Stimulated activated CD4-positive, alpha-beta T cell treated with anti-CD3 and anti-CD28 coated beads, Interleukin-12 subunit alpha, Interleukin-12 subunit beta, amount 100 ng/mL, for 48 hours (primary cell): ENCODE results near the gene PNLIPRP1.
A peak's percentile ranks its signal among the peaks of the same experiment; 100 is the strongest.

Experiments
- DNase-seq, 3 donors: peaks; one replicate each; pipeline ENCODE4 v3.0.0-alpha.2; 2020; ENCODE audit warnings: low read depth in 2 of 3, low spot score in 1 of 3

PNLIPRP1 gene

DNA sequence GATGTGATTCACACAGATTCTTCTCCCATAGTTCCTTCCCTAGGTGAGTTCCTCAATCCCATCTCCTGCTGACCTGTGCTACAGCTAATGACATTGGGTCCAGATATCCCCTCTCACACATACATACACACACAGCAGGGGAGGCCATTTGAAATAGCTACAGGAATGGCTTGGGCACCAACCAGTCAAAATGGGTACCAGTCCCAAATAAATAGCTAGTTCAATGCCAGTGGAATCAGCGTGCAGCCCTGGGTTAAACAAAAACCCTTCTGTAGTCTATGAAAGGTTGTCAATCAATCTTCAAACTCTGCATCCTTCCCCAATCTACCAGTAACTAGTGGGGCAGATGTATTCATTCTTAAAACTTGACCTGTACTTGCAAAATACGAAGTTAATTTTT lies 39.3 kb downstream of the PNLIPRP1 start:
- DNase-seq, result no peak

DNA sequence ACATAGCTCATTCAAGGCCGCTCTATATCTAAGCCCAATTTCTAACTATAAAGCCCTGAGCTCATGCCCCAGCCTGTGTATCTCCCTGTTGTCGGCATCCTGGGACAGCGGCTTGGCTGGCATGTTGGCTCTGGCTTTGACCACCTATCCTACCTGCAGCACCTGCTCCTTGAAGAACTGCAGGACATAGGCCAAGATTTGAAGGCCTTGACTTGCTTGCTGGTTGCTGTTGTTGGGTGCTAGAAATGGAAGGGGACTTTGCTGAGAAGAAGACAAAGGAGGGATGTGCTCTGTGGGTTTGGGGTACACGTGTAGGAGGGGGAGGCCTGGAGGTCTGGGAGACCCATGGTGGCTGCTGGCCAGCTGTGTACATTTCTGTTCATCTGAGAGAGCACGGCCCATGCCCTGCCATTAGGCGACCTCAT lies 41.1 kb downstream of the PNLIPRP1 start:
- no peak for DNase-seq

DNA sequence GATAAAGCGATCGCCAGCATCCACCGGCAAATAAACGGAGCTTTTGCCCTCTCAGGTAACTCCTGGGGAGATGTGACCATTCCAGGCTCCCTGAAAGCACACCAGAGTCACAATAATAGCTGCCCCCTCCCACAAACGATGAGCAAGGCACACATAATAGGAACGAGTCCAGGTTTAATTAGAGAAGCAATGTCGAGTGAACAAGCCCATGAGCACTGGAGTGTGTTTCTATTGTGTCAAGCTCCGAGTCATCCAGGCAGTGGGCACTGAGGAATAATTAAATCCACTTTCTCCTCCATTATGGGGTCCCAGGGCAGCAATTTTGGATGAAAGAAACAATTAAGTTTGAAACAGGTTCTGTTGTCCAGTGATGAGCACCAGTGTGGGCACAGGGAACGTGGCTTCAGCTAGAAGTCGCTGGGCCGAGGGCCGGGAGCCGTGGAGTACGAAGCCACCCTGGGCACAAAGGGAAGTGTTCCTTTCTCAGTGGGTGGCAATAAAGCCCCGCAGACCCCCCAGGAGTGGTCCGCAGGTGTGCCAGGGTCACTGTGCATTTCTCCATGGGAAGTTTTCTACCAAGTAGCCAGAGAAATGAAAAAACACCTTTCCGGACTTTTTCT lies 41.9 kb downstream of the PNLIPRP1 start:
- DNase-seq, result no peak

DNA sequence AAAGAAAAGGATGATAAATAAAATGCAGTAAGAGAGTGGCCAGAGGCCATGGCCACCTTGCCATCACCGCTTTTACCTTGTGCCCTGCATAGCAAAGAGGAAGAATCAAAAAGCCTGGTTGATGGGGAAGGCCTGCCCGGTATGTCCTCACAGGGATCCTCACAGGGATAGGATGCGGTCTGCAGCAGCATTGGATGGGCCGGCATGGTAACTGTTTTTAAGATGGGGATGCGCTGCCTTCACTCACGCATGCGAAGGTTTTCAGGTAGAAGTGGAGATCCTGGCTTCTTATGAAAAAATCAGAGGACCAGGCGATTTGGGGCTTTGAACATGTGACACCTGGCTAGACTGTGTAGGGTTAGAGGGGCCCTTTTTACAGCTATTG lies 42.4 kb downstream of the PNLIPRP1 start:
- no peak for DNase-seq

DNA sequence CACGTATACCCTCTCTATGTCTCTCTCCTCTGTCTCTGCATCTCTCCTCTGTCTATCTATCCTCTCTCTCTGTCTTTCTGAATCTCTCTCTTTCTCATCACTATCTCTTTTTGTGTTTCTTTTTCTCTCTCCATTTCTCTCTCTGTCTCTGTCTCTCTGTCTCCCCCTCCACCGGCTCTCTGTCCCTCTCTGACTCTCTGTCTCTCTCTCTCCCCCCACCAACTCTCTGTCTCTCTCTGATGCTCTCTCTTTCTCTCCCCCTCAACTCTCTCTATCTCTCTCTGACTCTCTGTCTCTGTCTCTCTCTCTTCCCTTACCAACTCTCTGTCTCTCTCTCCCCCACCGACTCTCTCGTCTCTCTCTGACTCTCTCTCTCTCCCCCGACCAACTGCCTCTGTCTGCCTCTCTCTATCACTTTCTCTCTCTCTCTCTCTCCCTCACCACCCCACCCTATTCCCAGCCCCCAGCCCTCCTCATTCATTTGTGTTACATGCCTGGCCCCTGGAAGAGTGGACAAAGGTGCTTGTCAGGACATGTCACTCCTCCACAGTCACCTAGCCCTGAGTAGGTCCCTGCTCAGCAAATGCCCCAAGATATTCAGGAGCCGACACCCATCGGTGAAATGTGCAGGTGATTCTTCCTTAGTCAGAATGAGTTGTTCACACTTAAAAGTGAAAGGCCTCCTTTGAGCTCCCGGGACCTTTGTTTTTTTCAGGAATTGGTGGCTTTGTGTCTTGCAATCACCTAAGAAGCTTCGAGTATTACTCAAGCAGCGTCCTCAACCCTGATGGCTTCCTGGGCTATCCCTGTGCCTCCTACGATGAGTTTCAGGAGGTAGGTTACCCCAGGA lies 43.6 kb downstream of the PNLIPRP1 start:
- no peak for DNase-seq

DNA sequence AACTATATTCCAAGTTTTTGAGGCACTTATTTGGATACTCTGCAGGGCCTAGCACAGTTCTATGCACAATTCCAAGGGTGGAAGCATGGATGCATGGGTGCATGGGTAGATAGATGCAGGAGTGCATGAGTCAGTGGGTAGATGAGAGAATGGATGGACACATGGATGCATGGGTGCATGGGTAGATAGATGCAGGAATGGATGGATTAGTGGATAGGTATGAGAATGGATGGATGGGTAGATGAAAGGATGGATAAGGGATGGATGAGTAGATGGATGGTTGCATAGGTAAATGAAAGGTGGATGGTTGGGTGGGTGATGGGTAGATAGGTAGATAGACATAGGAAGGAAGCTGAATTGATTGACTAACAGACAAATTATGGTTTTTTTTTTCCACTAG lies 45.6 kb downstream of the PNLIPRP1 start:
- DNase-seq, result no peak

DNA sequence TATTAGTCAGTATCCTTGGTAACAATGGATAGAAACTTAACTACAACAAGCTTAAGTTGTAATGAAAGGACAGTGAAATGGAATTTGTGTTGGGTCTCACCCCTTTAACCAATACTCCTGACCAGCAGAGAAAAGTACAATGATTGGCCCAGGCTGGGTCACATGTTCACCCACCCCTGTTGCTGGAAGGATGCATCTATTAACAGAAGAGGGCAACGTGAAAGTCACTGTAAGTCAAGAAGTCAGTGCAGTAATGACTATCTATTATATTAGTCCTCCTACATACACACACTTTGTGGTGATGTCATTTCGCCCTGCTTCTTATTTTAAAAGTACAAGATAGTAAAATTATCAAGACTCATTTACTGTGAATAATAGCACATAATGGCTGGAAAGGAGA lies 46.2 kb downstream of the PNLIPRP1 start:
- no peak for DNase-seq

DNA sequence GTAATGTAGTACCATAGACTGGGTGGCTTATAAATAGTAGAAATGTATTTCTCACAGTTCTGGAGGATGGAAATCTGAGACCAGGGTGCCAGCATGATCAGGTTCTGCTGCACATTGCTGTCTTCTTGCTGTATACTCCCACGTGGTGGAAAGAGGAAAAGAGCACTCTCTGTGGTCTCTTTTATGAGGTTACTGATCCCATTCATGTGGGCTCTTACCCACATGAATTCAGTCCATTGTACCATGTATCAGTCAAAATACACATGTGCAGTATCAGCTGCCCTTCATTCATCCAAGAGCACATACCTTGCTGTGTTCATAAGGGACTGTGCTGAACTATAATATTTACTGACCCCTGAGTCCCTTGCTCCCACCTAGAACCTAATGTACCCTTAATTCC lies 47.1 kb downstream of the PNLIPRP1 start:
- peak in 1 of 3 donors; percentile 3 for DNase-seq

DNA sequence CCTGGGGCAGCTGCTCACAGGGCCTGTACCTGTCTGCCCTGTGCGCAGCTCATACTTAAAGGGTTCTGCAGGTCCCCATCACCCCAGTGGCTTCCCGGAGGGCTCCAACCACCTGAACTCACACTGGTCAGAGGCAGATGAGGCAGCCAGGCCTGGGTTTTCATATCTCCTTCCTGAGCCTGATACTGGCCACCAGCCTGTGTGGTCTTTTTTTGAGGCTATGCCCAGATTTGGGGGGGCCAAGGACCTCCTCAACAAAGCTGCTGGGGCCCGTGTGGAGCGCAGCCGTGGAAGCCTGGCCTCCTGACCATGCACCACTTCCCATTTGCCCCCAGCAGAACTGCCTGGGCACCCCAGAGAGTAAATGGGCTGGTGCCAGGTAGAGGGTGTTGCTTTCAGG lies 55.7 kb downstream of the PNLIPRP1 start:
- DNase-seq, result no peak

DNA sequence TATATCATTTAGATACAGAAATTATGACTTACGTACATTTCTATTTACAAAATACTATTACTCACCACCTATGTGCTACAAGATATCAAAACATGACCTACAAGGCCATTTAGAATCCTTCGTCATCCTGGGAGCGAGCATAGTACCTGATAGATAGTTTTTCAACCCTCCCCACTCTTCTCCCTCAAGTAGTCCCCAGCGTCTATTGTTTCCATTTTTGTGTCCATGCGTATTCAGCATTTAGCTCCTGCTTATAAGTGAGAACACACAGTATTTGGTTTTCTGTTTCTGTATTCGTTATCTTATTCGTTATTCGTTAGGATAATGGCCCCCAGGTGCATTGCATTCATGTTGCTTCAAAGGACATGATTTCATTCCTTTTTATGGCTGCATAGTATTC lies 58.1 kb downstream of the PNLIPRP1 start:
- no peak for DNase-seq

DNA sequence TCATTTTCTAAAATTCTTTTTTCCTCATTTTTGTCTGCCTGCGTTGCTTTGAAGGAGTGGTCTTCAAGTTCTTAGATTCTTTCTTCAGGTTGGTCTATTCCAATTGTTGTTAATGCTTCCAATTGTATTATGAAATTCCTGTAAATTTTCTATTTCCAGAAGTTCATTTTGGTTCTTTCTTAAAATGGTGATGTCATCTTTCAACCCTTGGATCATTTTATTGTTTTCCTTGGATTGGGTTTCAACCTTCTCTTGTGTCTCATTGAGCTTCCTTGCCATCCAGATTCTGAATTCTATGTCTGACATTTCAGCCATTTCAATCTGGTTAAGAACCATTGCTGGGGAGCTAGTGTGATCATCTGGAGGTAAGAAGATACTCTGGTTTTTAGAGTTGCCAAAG lies 63.1 kb downstream of the PNLIPRP1 start:
- no peak for DNase-seq

DNA sequence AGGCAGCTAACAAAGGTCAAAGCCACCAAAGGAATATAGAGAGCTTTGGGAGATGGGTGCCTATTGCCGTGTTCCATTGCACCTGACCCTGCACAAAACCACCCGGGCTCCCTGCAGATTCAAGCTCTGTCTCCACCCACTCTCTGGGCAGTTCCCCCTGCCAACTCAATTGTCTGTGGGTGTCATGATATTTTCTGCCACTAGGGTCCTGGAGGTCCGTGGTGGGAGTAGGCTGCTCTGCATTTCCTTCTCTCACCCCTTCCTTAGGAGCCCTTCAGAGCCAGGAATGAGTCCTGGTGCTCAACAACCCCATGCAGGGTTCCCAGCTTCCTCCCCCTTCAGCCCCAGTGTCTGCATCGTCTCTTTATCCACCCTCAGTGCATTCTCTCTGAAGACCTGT lies 64.1 kb downstream of the PNLIPRP1 start:
- DNase-seq, result no peak

DNA sequence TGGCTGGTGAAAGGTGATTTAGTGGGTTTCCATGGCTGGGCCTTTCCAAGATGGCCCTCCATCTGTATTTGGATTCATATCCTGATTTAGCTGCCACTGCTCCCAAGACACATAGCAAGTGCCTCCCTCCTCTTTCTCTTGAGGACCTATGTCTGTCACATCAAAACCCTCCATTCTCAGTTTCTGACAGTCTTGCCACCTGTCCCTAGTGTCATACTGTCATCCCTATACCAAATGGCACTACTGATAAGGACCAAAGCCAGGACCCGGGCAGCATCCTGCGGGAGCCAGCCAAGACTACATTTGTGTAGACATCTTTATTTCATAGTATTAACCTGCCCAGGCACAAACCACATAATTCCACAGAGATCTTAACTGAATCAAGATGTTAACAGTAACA lies 64.8 kb downstream of the PNLIPRP1 start:
- no peak for DNase-seq

DNA sequence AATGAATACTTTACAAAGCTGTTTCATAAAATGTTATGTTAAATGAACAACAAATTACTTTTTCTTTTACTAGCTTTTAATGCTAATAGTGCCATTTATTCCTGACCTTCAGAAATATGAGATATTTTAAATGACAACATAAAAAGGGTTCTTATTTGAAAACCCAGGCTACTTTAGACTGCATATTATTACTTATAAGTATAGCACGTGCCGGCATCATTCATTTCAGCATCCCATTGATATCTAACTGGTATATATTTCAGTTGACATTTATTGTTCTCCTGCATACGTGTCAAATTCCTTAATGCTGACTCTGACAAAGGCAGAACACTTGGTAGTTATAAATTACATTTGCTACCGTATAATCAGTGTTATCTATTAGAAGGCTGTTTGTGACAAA lies 65.3 kb downstream of the PNLIPRP1 start:
- DNase-seq, result no peak

DNA sequence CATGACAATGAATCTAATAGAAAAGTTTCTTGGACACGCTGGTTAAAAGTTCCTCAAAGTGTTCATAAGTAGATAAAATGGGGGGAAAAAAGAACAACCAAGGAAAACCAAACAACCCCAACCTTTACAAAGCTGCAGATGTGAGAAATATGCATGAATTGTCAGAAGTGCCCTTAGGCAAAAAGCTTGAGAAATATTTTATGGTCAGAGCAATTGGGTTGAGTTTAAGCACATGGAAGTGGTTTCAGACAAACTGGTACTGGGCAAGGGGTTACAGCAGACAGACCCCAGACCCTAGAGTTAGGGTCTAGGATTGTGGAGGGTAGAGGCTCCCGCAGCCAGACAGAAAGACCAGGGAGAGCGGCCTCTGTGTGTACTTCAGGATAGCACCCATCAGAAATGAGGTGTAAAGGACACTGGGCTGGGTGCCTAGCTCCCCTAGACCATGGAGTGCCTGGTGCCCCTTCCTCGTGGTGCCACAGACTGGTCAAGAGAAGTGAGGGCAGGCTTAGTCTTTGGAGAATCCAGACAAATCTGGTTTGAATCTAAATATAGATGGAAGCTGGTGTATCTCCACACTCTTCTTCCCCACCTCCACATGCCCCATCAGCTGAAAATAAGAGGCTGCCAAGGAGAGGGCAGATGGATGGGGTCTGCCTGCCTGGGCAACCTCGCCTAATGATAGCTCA lies 67.2 kb downstream of the PNLIPRP1 start:
- DNase-seq, result no peak
